K562 (cell line): ENCODE results near the gene ADGRA3. TPM values are rescaled to one million over a fixed set of nuclear protein-coding genes. Genes with fewer than 3 reads are reported as not detected.

Source experiments
- MGA ChIP-seq: fragments of 450-650 bp; IDR thresholded peaks from 2 replicates; pipeline ENCODE4 v1.6.1; 2016; ENCODE audit warnings: mild to moderate bottlenecking, moderate library complexity
- polyA plus RNA-seq, 8 experiments: library from polyadenylated mRNA; depleted of rRNA in 4 of 8; stranded (reverse) in 5 of 8; unstranded in 3 of 8; fragments of >200 nt; fragmentation: Nextera tagmentation in 2 of 8; fragmentation: Illumina TruSeq in 1 of 8; extraction: Ambion mirVana in 2 of 8; extraction: Trizol in 1 of 8; gene quantifications; 2 replicates each; pipeline versions ENCODE4 v1.2.1 to v1.2.3, GENCODE V29; 2011 to 2014; ENCODE audit warnings: inconsistent platforms in 1 of 8, missing spikeins in 1 of 8
- total RNA-seq, 7 experiments: library from RNA; depleted of rRNA in 6 of 7; stranded (reverse); fragments of >200 nt in 6 of 7; fragmentation: Illumina TruSeq in 2 of 7; extraction: Trizol in 2 of 7; gene quantifications; 2 replicates each; pipeline versions ENCODE4 v1.2.1 to v1.2.3, GENCODE V29; 2011 to 2021; ENCODE audit warnings: low replicate concordance in 1 of 7

ADGRA3 gene
- total and polyA plus RNA-seq, 9 of the 15 experiments (the other 6 are each of a cell fraction or from before 2014, with no cell fraction given), result 0.06 to 2.3 (median 0.27) TPM; not detected in 3

DNA sequence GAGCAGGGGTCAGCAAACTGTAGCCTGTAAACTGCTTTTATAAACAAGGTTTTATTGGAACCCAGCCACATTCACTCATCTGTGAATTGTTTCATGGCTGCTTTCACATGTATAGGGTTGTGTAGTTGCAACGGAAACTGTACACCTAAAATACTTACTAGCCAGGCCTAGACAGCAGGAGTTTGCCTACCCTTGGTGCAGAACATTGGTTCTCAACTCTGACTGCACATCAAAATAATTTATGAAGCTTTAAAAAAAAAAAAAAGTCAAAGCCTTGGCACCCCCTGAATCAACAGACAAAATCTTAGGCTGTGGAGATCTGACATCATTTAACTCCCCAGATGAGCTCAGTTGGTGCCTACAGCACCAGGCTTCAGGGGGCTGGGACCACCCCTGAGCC is 27.8 kb downstream of the ADGRA3 start (continued):
- no peak for TF ChIP-seq MGA
- TF ChIP-seq, all 486 proteins: peak for 0
